GM19193 (cell line): Measurements from ENCODE around the gene GPR15.

Source experiments
- POLR2A ChIP-seq: IDR thresholded peaks from 4 replicates; pipeline ENCODE4 v1.6.1; 2011; ENCODE audit not compliant: insufficient read depth, insufficient read length; ENCODE audit errors: extremely low read depth

GPR15 gene

DNA sequence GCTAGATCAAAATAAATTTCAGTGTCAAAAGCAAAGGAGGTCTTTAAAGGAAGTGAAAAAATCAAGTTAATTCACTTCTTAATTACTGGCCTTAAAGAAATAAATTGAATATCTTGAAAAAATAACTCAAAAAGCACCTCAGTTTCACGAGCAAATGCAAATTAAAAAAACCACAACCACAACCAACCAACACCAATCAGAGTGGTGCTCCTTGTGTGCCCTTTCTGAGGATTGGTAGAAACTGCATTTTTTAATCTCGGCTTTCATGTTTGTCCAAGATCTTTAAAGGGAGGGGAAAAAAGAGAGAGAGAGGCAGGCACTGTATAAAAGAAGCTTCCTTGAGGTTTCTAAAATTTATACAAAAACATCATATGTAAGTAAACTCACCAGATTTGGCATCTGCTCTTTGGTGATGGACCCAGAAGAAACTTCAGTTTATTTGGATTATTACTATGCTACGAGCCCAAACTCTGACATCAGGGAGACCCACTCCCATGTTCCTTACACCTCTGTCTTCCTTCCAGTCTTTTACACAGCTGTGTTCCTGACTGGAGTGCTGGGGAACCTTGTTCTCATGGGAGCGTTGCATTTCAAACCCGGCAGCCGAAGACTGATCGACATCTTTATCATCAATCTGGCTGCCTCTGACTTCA is at the start of gene GPR15:
Gene GPR15 (plus strand): TSS at position 357 of the 653 bp plus-strand sequence. CDS start 56 bp downstream, at position 413.
- peak; percentile 72 for TF ChIP-seq POLR2A

DNA sequence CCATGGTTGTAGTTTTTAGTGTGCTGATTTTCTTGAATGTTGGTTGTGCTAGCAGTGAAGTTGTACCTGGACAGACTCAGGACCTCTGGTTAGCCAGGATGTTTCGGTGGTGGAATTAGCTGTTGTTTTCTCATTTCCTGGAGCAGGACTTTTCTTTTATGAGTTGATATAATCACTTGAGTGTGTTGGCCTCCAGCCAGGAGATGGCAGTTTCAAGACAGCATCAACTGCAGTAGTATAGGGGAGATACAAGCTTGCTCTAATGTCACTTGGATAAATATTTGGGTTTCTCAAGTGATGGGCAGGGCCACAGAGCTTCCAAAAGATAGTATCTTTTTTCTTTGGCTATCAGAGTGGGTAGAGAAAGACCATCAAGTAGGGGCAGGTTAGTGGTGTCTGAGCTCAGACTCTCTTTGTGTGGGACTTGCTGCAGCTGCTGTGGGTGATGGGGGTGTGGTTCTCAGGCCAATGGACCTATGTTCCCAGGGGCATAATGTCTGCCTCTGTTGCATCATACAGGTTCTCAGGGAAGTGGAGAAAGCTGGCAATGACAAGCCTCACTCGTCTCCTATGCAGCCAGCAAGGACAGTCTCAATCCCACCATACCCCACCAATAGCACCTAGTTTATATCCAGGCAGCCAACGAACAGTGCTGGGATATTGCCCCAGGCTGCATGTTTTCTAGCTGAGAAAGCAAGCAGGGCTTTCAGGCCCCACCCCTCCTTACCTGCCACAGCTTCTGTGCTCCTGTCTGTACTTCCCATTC is 48.9 kb upstream of the GPR15 start:
- no peak for TF ChIP-seq POLR2A

DNA sequence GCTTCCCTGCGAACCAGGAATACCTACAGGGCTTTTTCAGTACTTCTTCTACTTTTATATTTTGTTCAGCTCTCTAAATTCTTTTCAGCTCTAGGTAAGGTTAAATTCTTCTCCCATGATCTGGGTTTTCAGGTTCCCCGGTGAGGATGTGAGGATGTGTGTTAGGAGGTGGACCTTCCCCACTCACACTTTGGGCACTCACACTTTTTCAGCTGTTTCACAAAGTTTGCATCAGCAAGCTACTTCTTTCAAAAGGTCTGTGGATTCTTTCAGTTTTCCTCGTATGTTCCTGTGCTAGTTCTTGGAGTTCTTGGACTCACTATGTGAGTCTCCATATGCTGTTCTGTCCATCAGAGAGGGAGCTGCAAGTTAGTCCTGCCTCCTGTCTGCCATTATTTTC is 48.2 kb upstream of the GPR15 start:
- TF ChIP-seq POLR2A, result no peak

DNA sequence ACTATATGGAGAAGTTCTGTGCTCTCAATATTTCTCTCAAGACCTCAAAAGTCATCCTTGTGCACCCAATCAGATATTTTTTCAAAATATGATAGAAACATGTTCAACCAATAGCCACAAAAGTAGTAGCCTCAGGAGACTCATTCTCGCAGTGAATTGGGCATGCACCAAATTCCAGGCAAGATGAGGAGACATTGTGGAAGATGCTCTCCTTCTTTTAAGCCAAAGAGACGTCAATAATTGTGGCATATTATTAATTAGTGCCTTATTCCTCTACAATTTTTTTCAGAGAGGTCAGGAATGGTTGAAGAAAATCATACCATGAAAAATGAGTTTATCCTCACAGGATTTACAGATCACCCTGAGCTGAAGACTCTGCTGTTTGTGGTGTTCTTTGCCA is 34.4 kb upstream of the GPR15 start, which contains the start of gene OR5K2:
Gene OR5K2 (plus strand): TSS at position 301 of the 400 bp plus-strand sequence. CDS start 0 bp downstream, at position 301.
- no peak for TF ChIP-seq POLR2A

DNA sequence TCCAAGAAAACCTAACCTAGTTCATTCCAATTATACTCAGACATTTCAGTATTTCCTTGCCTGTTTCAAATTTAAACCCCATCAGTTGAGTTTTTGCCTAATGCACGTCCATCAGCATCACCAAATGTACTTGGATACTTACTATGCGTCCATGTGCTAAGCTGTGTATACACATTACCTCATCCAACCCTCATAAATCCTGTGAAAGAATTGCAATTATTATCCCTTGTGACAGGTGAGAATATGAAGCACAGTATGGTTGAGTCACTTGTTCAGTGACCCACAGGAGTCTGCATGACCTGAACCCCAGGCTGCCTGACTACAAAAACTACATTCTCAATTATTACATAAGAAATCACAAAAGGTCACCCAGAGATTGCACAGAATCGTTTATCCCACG is 31.8 kb upstream of the GPR15 start:
- TF ChIP-seq POLR2A, result no peak

DNA sequence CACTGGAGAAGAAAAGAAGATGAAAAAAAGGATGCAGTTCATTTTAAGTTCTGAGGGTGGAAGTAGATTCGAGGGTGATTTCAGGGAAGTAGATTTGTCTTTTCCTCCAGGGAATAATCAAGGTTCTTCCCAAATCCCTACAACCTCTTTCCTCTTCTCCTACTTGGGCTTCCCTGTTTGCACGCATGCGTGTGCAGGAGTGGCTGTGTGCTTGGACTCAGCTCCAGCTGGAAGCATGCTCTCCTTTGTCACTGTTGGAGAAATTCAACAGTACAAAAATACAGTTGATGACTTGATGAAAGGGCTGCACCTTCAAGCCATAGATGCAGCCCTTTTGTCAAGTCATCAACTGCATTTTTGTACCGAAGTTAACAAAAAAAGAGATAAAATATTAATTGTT is 30.5 kb upstream of the GPR15 start:
- no peak for TF ChIP-seq POLR2A

DNA sequence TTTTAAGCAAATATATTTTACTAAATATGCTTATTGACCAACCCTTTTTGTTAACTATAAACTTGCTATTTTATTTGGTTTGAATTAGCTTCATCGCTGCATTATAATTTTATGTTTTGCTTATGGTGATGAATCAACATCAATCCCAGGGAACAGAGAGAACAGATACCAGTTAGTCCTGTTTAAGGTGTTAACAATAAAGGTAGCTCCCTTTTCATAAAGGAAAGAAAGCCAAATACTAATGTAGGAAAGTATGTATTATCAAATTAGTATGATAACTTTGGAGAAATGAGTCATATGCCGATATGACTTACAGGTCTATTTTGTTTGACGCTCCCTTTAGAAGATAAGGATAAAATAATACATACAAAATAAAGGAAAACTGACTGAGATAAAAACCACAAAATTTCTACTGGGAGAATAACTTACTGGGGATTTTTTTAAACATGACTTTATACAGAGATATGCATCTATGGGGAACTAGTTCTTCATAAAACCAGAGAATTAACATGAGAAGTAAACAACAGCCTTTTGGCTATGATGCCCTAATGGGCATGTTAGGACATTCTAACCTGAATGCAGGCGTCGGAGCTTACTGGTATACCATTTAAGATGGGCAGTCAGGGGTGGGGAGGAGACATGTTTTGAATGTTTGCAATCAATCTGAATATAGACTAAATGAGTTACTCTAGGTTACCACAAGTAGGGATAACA is 29.8 kb upstream of the GPR15 start:
- no peak for TF ChIP-seq POLR2A

DNA sequence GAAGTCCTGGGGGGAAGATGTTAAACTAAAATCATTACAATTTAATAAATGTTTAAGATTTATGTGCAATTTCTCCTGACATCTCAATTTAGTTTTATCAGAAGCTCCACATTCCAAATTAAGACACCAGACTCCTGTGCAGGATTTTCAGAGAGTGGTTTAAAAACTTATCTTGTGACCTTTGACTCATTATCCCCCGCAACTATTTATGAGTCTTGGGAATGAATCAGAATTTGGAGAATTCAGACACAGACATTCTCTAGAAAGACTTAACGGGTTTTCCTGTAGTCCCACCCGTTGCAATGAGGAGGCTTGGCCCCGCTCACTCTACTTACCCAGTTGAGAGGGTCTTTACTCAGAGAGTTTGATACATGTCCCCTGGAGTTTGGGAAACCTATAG is 27.2 kb upstream of the GPR15 start:
- TF ChIP-seq POLR2A, result no peak

DNA sequence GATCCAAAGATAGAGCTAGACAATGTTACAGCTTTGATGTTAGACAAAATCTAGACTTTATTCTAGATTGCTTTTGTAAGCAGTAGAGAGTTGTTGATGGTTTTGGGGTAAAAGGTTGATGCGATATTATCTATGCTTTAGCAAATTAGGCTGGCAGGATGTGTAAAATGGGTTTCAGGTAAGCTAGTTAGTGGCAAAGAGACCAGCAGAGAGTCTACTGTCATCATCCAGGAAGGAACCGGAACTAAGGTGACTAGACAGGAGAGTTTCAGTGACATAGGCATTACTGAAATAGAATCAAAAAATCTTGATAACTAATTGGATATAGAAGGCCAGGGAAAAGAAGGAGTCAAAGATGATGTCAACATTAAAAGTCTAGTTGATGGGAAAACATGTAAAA is 23.2 kb upstream of the GPR15 start:
- no peak for TF ChIP-seq POLR2A

DNA sequence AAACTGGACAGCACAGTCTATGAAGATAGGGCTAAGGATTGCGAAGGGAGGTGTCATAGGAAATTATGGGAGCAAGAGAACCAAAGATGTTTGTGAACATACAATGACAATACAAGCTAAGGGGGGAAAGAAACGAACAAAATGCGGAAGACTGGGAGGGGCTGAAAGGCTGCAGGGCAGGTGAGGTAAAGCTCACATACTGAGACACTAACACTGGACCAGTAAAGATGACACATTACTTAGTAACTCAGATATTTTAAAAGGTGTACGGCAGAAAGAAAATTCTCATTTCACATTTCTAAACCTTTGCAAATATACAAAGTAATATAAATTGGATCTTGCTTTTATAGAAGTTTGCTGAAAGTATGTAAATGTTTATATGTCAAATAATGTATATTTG is 19.2 kb upstream of the GPR15 start:
- TF ChIP-seq POLR2A, result no peak

DNA sequence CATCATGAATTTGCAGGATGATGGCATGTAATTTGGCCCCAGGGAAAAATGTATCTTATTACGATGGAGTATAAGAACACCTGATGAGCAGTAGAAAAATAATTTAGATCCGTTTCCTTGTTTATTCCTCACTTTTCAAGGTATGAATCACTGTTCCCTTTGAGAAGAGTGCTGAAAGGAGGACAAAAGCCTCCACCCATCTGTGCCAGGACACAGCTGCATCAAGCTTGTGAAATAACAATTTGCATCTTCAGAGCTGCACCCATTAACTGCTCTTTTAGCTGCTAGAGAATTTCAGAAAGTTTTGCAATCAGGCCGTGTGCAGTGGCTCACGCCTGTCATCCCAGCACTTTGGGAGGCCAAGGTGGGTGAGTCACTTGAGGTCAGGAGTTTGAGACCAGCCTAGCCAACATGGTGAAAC is 18.7 kb upstream of the GPR15 start:
- no peak for TF ChIP-seq POLR2A

DNA sequence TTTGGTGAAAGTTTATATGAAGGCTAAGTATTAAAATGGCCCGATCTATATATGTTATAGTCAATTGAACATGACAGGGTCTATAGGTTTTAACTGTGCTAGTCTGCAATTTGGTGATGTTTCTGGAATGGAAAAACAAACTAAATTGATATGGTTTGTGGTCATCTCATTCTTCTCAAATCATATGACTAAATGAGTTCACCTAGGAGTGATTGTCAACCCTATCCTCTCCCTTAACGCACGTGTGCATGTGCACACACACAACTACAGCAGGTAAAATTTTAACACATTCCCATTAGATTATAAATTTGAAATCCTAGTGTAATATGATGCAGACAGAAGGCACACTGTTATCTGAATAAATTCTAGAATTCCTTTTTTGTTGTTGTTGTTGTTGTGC is 18.0 kb upstream of the GPR15 start:
- TF ChIP-seq POLR2A, result no peak

DNA sequence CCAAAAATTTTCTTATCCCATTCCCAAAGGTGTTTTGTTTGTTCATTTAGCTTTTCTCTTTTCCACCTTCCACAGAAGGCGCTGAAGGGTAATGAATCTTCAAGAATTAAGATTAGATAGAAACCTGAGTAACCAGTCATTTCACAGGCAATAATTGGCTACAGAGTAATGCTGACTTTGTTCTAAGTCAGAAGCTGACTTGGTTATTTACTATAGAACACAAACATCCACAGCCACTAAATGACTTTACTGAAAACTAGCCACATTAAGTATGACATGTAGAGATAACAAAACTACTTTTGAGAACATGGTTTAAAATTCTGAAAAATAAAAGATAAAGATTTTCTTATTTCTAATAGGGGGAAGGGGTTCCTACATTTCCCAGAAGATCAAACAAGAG is 16.8 kb upstream of the GPR15 start:
- TF ChIP-seq POLR2A, result no peak

DNA sequence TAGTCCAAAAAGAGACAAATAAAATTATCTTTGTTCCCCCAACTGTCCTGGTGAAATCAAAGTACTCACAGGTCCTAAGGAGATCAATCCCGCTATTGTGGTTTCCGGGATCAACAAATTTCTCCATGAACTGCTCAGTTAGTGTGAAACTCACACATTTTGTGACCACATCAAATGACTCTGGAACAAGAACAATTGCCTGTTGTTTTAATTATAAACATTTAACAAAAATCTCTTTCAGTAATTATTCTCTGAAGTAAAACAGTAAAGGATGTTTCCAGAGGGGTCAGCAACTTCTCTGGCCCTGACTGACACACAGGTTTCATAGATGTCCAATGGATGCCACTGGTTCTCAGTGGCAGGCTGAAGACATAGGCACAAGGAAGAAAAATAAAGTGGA is 13.0 kb upstream of the GPR15 start:
- TF ChIP-seq POLR2A, result no peak

DNA sequence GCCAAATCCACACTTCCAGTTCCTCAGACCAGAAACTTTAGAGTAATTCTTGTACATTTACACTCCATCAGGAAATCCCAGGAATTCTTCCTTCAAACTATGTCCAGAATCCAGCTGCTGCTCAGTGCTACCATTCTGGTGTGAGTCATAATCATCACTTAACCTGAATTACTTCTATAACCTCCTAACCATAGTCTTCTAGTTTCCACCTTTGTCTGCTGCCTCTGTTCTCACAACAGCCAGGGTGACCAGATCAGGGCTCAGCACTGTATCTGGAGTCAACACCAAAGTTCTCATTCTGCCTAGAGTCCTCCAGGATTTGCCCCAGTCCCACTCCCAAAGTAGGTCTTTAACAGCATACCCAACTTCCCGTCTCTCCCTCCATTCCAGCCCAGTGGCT is 12.4 kb upstream of the GPR15 start:
- TF ChIP-seq POLR2A, result no peak
